A549 treated with AZD9567 at 1 μM for 4 hours (cell line): Measurements from ENCODE around the gene TFCP2L1. TPM values are rescaled to one million over a fixed set of nuclear protein-coding genes. Genes with fewer than 3 reads are reported as not detected.

Experiments used
- total RNA-seq: library from RNA; stranded (reverse); fragments of 200-300 nt; extraction: Qiagen RNA extraction; gene quantifications from 5 replicates; pipeline ENCODE4 v1.2.3, GENCODE V29; 2022; ENCODE audit not compliant: insufficient read depth

Gene TFCP2L1, protein sequence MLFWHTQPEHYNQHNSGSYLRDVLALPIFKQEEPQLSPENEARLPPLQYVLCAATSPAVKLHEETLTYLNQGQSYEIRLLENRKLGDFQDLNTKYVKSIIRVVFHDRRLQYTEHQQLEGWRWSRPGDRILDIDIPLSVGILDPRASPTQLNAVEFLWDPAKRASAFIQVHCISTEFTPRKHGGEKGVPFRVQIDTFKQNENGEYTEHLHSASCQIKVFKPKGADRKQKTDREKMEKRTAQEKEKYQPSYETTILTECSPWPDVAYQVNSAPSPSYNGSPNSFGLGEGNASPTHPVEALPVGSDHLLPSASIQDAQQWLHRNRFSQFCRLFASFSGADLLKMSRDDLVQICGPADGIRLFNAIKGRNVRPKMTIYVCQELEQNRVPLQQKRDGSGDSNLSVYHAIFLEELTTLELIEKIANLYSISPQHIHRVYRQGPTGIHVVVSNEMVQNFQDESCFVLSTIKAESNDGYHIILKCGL
- 12.1 to 15.1 TPM (median 13.7 TPM) in 5 replicates for total RNA-seq

DNA sequence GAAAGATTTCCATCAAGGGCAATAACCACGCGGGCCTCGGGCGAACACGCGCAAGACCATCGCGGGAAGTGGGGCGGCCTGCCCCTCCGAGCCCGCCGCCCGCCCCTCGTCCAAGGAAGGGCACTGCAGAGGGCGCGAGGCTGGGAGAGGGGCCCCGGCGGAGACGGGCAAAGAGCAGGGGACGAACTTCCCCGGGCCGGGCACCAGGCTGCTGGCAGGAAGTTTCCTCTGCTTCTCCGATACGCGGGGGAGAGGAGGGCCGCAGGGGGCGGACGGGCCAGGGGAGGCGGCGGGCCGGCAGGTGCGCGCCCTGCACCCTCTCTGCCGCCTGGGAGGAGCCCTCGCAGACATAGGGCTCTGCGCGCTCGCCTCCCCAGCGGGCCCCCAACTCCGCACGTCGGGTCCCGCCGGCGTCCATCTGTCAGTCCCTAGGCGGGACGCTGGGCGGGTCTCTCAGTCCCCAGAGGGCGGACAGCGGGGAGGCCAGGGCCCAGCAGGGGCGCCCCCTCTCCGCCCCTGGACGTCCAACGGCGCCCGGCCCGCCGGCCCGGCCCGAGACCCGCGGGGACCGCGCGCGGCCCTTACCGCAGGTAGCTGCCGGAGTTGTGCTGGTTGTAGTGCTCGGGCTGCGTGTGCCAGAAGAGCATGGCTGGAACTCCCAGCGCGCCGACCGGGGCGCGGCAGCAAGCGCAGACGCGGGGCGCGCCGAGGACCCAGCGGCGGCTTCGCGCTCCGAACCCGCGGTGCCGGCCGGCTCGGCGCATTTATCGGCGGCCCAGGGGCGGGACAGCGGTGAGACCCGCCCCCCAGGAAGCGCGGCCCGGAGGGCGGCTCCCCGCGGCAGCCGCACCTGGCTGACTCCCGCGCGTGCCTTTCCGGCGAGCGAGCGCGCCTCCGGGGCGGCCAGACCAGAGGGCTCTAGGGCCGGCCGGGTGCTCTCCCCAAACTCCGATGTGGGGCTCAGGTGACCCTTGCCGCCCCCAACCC lies at the start of gene TFCP2L1:
Gene TFCP2L1, minus strand, starts transcription at position 740 of the 987 bp plus-strand sequence. Its CDS starts 93 bp downstream, at position 647.

Other genes starting within 250 kb of the TFCP2L1 start
- not detected in 5 replicates for gene RNU4ATAC, start 245.7 kb upstream of the TFCP2L1 start, total RNA-seq